ENCODE data around the gene PTPRK.

GRCh38 chr6:128057541-128057940 is 462.9 kb downstream of the PTPRK start:
- TF ChIP-seq POLR2A (IDR thresholded peaks at IDR 0.05) (no peak), POLR2AphosphoS5 (IDR thresholded peaks at IDR 0.05) (no peak), CTCF (IDR thresholded peaks at IDR 0.05) (no peak)

Measured in transverse colon (tissue), 4 donors.